Measurements from ENCODE around the gene HCK.
"Not testable (repeated sequence)": the region's sequence is repeated elsewhere in the genome, so short reads cannot be mapped to it uniquely, and the experiment has no call there.

Gene HCK

DNA sequence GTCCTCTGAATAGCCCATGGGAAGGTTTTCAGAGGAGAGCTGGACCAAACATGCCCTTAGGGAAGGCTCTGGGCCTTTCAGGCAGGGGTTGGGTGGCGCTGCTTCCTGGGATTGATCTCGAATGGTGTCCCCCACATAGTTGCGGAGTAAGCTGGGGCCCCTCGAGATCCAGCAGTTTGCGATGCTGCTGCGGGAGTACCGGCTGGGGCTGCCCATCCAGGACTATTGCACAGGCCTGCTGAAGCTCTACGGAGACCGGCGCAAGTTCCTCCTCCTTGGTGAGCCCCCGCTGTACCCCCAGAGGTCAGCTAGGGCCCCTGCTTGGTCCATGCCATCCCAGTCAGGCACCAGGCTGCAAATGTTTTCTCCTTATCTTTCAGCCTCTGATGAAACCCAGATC, 22.5 kb upstream of the HCK start:
- DNase-seq = no peak

DNA sequence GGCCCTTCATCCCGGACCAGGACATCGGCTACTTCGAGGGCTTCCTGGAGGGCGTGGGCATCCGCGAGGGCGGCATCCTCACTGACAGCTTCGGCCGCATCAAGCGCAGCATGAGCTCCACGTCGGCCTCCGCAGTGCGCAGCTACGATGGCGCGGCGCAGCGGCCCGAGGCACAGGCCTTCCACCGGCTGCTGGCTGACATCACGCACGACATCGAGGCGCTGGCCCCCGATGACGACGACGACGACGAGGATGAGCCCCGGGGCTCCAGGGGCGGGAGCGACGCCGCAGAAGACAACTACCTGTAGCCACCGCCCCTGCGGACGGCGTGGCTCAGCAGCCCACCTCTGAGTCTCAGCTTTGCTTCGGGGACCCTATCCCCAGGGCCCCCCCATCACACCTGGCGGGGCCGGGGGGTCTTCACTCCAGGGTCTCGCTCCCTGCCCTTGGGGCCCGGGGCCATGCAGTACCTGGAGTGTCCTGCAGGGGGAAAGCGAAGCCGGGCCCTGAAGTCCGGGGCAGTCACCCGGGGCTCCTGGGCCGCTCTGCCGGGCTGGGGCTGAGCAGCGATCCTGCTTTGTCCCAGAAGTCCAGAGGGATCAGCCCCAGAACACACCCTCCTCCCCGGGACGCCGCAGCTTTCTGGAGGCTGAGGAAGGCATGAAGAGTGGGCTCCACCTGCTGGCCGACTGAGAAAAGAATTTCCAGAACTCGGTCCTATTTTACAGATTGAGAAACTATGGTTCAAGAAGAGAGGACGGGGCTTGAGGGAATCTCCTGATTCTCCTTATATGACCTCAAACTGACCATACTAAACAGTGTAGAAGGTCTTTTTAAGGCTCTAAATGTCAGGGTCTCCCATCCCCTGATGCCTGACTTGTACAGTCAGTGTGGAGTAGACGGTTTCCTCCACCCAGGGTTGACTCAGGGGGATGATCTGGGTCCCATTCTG, 20.8 kb upstream of the HCK start:
- peak; percentile 79 for DNase-seq

DNA sequence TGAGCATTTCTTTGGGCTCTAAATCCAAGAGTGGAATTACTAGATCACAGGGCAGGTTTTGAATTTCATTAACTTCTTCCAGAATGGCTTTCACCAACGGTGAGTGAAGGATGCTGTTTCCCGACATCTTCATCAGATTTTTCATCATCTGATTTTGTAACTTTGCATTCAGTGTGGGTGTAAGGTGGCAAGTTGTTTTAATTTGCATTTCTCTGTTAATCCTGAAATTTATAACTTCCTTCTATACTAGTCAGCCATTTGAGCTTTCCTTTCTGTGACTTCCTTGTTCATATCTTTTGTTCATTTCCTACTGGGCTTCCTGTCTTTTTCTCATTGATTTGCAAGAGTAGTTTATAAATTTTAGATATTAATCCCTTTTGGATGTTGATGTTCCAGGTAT, 18.7 kb upstream of the HCK start:
- no peak for DNase-seq

GRCh38 chr20:32033721-32034120, 18.3 kb upstream of the HCK start:
- DNase-seq = not testable (repeated sequence)

DNA sequence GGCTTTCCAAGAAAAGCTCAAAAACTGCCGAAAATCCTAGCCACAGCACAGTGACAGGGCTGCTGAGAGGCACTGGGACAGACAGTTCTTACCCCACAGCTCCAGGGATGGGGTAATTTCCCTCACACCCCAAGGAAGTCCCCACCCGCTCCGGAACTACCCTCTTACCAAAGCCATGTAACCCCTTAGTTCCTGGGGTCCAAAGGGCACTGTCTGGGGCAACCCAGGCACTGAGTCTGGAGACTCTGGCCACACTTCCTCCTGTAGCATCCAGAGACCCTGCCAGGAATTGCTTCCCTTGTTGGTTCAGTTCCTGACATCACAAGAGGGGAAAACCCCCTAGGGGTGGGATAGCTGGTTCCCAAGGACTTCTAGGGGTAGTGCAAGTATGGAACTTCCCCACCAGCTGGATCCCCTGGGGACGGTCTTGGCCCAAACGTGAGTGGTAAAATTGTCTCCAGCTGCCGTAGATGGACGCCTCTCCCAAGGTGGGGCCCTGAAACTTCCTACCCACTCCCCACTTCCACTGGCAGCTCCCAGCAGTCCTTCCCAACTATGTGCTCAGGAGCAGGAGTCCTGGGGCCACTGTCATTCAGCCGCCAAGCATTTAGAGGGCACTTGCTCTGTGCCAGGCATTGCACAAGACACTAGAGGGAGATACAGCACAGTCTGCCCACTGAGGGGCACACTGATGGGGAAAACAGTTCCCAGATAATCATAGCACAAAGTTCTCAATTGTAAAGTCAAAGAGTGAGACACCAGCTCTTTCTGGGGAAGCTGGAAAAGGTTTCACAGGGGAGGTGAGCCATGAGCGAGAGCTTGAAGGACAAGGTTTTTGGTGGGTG, 17.2 kb upstream of the HCK start:
- no peak for DNase-seq

GRCh38 chr20:32035426-32035779, 16.6 kb upstream of the HCK start:
- no peak for DNase-seq

GRCh38 chr20:32036252-32036651, 15.8 kb upstream of the HCK start:
- DNase-seq = no peak

DNA sequence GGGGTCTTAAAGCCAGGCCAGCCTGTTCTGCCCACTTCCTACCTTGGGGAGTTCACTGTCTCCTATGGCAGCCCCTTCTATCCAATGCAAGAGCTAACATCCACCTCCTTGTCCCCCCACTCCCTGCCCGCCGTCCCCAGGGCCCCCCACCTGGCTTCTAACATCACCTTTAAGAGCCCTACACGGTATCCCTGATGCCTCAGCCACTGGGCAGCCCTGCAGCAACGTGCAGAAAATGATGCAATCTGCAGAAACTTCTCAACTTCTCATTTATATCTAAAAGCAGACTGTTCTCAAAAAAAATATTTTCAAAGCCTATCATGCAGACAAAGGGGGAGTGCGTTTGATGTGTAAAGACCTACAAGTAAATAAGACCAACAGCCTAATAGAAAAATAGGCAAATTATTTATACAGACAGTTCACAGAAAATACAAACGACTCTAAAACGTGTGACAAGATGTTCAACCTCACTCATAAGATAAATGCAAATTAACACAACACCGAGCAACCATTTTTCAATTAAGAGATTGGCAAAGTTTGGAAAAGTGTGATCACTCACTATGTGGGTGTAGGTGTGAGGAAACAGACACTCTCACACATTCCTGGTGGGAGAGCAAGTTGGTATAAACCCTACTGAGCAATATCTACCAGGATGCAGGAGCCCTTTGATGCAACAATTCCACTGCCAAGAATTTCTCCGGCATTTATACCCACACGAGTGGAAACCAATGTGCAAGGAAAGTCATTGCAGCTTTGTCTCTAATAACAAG, 15.1 kb upstream of the HCK start:
- no peak for DNase-seq

- no peak for DNase-seq
Observed at GRCh38 chr20:32037929-32038328, 14.1 kb upstream of the HCK start.

- no peak for DNase-seq
Observed at GRCh38 chr20:32040142-32040953, 11.7 kb upstream of the HCK start.

DNA sequence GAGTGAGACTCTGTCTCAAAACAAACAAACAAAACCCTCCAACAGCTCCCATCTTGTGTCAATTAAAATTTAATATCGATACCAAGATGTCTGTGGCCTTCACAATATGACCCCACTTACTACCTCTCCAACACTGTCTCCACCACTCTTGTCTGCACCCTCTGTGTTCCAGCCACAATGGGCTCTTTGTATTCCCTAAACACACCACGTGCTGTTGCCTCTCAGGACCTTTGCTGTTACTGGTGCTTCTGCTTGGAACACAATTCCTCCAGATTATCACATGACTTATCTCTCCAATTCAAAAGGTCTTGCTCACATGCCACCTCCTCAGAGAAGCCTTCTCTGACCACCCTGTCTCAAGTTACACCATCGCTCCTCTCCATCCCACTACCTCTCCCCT, 6.0 kb upstream of the HCK start:
- DNase-seq = no peak

GRCh38 chr20:32050324-32050841, 1.7 kb upstream of the HCK start:
- no peak for DNase-seq

DNA sequence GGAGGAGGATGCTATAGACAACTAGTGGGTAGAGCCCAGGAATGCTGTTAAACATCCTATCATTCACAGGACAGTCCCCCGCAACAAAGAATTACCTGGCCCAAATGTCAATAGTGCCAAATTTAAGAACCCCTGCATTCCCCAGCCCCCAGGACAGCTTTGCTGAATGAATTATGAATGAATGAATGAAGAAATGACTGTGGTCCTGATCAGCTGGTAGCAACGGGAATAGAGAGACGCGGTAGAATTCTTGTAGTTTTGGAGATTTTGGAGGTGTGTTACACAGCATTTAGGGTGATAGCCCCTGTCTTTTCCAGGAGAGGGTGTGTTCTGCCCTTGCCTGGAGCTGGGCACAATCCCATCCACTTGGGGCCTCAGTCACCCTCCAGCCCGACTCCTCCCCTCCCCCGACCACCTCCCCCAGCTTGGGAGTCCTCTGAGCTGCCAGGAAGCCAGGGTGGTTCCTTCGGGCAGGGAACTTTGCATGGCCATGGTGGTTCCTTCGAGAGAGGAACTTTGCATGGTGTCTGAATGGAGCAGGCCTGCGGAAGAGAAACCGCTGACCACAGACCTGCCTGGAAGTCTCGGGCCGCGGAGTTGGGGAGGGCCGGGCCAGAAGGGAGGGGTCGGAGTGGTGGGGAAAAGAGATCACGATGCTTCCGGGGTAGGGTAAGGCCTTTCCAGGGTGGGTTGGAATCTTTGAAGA, 1.0 kb upstream of the HCK start:
- peak; percentile 54 for DNase-seq

GRCh38 chr20:32051720-32052089, 337 bp upstream of the HCK start:
- peak; percentile 30 for DNase-seq

DNA sequence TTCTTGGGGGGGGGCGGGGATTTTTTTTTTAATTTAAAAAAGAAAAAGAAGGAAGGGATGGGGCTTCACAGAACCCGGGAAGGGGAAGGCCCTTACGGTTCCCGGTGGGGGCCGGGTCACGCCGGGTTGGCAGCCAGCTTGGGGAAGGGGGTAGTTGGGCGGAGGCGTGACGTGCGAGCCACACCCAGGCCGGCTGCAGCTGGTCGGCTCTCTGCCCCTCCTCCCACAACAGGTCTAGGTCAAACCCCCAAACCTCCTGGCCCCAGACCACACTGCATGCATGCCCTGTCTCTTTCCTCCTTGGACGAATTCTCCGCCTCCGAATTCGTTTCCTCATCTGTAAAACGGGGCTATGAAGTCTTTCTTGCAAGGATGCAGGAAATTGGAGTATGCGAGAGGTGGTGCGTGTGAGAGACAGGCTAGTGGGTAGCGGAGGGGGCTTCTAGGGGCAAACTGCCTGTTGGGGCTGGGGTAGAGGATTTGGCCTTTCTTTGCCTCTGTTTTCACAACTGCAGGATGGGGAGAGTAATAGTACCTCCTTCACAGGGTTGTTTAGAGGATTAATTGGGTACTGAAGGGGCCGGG, 828 bp downstream of the HCK start:
- DNase-seq = peak; percentile 48

DNA sequence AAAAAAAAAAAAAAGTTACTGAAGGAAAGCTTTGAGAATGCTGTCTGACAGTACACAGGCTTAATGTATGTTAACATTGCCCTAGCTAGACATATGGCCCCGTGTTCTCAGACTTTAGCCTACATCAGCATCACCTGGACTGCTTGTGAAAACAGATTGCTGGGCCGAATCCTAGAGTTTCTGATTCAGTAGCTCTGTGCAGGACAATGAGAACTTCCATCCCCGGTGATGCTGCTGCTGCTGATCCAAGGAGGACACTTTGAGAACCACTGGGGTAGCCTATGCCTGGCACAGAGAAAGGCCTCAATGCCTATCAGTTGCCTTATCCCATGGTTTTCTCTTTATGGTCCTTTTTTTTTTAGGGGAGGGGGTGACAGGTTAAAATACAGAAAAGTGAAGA, 1.6 kb downstream of the HCK start:
- DNase-seq = peak; percentile 27

- peak; percentile 11 for DNase-seq
Observed at GRCh38 chr20:32056708-32057483, 4.9 kb downstream of the HCK start.

- DNase-seq = peak; percentile 9
Observed at GRCh38 chr20:32057656-32058184, 5.7 kb downstream of the HCK start.

GRCh38 chr20:32059189-32059588, 7.1 kb downstream of the HCK start:
- no peak for DNase-seq

DNA sequence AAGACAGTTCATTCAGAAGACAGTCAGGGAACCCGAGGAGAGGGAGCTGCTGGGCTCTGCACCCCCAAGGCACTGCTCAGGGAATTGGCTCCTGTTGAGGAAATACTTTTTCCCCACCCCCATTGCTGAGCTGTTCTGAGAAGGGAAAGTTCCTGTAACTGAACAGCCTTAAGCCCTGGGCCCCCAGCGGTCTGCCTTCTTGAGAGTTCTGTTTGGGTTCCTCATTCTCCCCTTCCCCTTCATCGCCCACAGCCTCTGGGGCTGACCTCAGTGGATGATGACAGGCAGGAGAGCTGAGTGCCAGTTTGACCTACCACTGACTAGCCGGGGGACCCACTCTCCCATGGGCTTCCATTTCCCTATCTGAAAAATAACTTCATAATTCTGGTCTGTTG, 10.7 kb downstream of the HCK start:
- peak; percentile 38 for DNase-seq
